Activated T-helper 17 cell treated with anti-CD3 and anti-CD28 coated beads, Interleukin-2, amount 50 U/mL, for 72 hours (primary cell): ENCODE measurements around the gene ZCWPW1. TPM values are rescaled to one million over a fixed set of nuclear protein-coding genes. Genes with fewer than 3 reads are reported as not detected.
"Not testable (repeated sequence)": the region's sequence is repeated elsewhere in the genome, so short reads cannot be mapped to it uniquely, and the experiment has no call there.

ENCODE experiments used
- ATAC-seq: fragments of 150-1000 bp; cut with Tn5 transposase; replicated peaks from 2 replicates; pipeline ENCODE4 v1.10.0; 2021; ENCODE audit warnings: mild to moderate bottlenecking, moderate library complexity
- H3K27ac Mint-ChIP-seq: one replicate; pipeline ENCODE4 v1.8.0; 2022; ENCODE audit warnings: mixed read lengths
- H3K27me3 Mint-ChIP-seq: one replicate; pipeline ENCODE4 v1.8.0; 2022; ENCODE audit warnings: mixed read lengths
- H3K36me3 Mint-ChIP-seq: one replicate; pipeline ENCODE4 v1.8.0; 2022; ENCODE audit warnings: low read depth, mild to moderate bottlenecking, mixed read lengths
- H3K4me1 Mint-ChIP-seq: one replicate; pipeline ENCODE4 v1.8.0; 2022; ENCODE audit warnings: mixed read lengths
- H3K4me3 Mint-ChIP-seq: one replicate; pipeline ENCODE4 v1.8.0; 2022; ENCODE audit warnings: mild to moderate bottlenecking, mixed read lengths
- H3K9me3 Mint-ChIP-seq: one replicate; pipeline ENCODE4 v1.8.0; 2022; ENCODE audit warnings: mixed read lengths
- total RNA-seq, 2 donors: library from RNA; stranded (reverse); gene quantifications; one replicate each; pipeline ENCODE4 v1.2.3, GENCODE V29; 2022

The ZCWPW1 gene
- total RNA-seq, 2 donors from 2014 or later = 3.1 to 3.8 TPM

- no peak overlapping the region for H3K4me3 Mint-ChIP-seq
- peaks cover 16% of the 10 kb centered on the region for H3K27me3 Mint-ChIP-seq
- no peak overlapping the region for H3K27ac Mint-ChIP-seq
- no peaks in the 10 kb centered on the region for H3K36me3 Mint-ChIP-seq
- peaks cover 6% of the 10 kb centered on the region for H3K4me1 Mint-ChIP-seq
- no peaks in the 10 kb centered on the region for H3K9me3 Mint-ChIP-seq
- ATAC-seq = no peak
These were observed 38.9 kb downstream of the ZCWPW1 start for GRCh38 chr7:100389437-100390088.

- Mint-ChIP-seq H3K4me1 (no peaks in the 10 kb centered on the region), H3K9me3 (no peaks in the 10 kb centered on the region), H3K27ac (no peak overlapping the region), H3K4me3 (no peak overlapping the region), H3K36me3 (no peaks in the 10 kb centered on the region), H3K27me3 (peaks cover 19% of the 10 kb centered on the region)
- ATAC-seq = no peak
These were observed 40.8 kb downstream of the ZCWPW1 start for GRCh38 chr7:100387695-100388094.

DNA sequence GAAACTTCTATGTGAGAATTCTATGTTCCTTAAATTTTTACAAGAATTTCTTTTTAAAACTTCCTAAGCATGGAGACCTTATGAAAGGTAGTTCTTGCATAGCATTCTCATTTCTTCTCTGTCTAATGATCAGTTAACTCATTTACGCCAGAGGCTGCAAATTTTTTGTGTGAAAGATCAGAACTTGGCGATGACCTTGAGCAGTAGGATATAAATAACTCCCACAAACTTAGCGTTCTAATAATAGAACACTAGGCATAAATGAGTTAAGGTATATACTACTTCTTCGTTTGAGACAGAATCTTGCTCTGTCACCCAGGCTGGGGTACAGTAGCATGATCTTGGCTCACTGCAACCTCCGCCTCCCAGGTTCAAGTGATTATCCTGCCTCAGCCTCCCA is 41.6 kb downstream of the ZCWPW1 start:
- no peak overlapping the region for H3K27ac Mint-ChIP-seq
- H3K4me1 Mint-ChIP-seq = no peaks in the 10 kb centered on the region
- no peaks in the 10 kb centered on the region for H3K36me3 Mint-ChIP-seq
- no peak overlapping the region for H3K4me3 Mint-ChIP-seq
- no peaks in the 10 kb centered on the region for H3K9me3 Mint-ChIP-seq
- peaks cover 19% of the 10 kb centered on the region for H3K27me3 Mint-ChIP-seq
- ATAC-seq = no peak

DNA sequence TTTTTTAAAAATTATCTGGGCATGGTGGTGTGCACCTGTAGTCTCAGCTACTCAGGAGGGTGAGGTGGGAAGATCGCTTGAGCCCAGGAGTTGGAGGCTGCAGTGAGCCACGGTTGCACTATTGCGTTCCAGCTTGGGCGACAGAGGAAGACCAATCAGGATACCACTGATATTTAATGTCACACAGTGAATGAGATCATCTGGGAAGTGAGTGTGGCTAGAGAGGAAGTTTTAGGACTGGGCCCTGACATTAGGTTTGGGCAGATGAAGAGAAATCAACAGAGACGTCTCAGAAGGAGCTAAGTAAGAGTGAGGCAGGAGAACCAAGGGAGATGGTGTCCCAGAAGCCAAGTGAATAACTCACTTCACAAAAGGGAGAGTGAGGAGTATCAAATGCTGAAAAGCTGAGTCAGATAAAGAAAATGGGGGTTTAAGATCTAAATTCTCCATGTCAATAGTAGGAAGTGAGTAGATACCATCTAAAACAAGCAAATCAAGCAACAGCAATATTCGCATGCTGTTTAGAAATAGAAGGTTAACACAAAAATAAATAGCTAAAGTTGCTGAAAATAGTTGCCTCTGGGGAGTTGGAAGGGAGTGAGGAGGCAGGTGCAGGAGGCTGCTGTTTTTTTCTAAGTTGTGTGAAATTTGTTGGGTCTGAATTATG is 43.7 kb downstream of the ZCWPW1 start:
- no peaks in the 10 kb centered on the region for H3K36me3 Mint-ChIP-seq
- no peak overlapping the region for H3K27ac Mint-ChIP-seq
- H3K4me3 Mint-ChIP-seq = no peak overlapping the region
- H3K4me1 Mint-ChIP-seq = no peaks in the 10 kb centered on the region
- ATAC-seq = no peak
- peaks cover 12% of the 10 kb centered on the region for H3K27me3 Mint-ChIP-seq
- H3K9me3 Mint-ChIP-seq = no peaks in the 10 kb centered on the region

DNA sequence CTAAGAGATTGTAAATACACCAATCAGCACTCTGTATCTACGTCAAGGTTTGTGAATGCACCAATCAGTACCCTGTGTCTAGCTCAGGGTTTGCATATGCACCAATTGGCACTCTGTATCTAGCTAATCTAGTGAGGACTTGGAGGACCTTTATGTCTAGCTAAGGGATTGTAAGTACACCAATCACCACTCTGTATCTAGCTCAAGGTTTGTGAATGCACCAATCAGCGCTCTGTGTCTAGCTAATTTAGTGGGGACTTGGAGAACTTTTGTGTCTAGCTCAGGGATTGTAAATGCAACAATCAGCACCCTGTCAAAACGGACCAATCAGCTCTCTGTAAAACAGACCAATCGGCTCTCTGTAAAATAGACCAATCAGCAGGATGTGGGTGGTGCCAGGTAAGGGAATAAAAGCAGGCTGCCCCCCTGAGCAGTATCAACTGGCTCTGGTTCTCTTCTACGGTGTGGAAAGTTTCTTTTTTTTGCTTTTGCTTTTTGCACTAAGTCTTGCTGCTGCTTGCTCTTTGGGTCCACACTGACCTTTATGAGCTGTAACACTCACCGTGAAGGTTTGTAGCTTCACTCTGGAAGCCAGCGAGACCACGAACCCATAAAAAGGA is 46.2 kb downstream of the ZCWPW1 start:
- H3K27me3 Mint-ChIP-seq, H3K4me3 Mint-ChIP-seq, H3K4me1 Mint-ChIP-seq, H3K27ac Mint-ChIP-seq, H3K36me3 Mint-ChIP-seq, ATAC-seq, H3K9me3 Mint-ChIP-seq: not testable (repeated sequence)

DNA sequence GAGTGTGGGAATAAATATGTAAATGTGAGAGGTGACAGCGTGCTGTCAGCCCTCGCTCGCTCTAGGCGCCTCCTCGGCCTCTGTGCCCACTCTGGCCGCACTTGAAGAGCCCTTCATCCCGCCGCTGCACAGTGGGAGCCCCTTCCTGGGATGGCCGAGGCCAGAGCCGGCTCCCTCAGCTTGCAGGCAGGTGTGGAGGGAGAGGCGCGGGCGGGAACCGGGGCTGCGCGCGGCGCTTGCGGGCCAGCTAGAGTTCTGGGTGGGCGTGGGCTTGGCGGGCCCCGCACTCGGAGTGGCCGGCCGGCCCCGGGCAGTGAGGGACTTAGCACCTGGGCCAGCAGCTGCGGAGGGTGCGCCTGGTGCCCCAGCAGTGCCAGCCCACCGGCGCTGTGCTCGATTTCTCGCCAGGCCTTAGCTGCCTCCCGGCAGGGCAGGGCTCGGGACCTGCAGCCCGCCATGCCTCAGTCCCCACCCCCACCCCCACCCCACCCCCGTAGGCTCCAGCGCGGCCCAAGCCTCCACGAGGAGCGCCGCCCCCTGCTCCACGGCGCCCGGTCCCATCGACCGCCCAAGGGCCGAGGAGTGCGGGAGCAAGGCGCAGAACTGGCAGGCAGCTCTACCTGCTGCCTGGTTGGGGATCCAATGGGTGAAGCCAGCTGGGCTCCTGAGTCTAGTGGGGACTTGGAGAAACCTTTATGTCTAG is 46.8 kb downstream of the ZCWPW1 start:
- not testable (repeated sequence) for H3K27ac Mint-ChIP-seq, H3K4me3 Mint-ChIP-seq

DNA sequence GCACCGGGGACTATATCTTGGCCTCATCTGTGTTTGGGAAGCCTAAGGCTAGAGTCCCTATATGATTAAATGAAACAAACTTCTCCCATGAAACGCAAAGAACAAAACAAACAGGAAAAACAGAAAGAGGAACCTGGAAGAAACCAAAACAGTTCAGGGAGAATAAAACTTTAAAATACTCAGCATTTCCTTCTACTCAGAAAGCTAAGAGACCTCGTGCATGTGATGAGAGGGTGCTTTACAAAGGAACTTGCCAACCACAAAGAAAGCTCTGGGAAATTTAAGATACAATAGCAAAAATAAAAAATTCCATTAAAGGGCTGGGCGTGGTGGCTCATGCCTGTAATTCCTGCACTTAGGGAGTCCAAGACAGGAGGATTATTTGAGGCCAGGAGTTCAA is 48.3 kb downstream of the ZCWPW1 start:
- peaks cover 8% of the 10 kb centered on the region for H3K27me3 Mint-ChIP-seq
- H3K36me3 Mint-ChIP-seq = no peaks in the 10 kb centered on the region
- no peaks in the 10 kb centered on the region for H3K4me1 Mint-ChIP-seq
- H3K4me3 Mint-ChIP-seq = no peak overlapping the region
- no peaks in the 10 kb centered on the region for H3K9me3 Mint-ChIP-seq
- ATAC-seq = no peak
- H3K27ac Mint-ChIP-seq = no peak overlapping the region

More for the DNA sequence above, 46.8 kb downstream of the ZCWPW1 start:
- H3K27me3 Mint-ChIP-seq, H3K9me3 Mint-ChIP-seq, H3K4me1 Mint-ChIP-seq, ATAC-seq, H3K36me3 Mint-ChIP-seq: not testable (repeated sequence)

DNA sequence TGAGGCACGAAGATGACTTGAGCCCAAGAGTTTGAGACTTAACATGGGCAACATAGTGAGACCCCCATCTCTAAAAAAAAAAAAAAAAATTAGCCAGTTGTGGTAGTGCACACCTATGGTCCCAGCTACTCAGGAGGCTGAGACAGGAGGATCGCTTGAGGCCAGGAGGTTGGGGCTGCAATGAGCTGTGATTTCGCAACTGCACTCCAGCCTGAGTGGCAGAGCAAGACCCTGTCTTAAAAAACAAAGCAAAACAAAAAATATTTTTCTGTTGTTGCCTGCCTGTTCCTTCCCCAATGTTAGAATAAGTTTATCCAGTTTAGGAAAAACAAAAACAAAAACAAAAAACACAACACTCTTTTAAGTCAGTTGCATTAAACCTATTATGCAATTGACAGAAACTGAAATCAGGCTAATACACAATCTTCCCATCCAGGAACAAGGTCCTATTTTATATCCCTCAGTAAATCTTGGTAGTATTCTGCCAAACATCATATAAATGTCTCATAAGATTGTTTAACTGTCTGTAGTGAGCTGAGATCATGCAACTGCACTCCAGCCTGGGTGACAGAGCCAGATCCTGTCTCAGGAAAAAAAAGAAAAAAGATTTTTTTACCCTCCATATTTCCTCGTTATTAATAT is 50.3 kb downstream of the ZCWPW1 start:
- H3K9me3 Mint-ChIP-seq = no peaks in the 10 kb centered on the region
- no peaks in the 10 kb centered on the region for H3K36me3 Mint-ChIP-seq
- no peak for ATAC-seq
- H3K4me3 Mint-ChIP-seq = no peak overlapping the region
- no peaks in the 10 kb centered on the region for H3K4me1 Mint-ChIP-seq
- H3K27ac Mint-ChIP-seq = no peak overlapping the region
- H3K27me3 Mint-ChIP-seq = peaks cover 2% of the 10 kb centered on the region

DNA sequence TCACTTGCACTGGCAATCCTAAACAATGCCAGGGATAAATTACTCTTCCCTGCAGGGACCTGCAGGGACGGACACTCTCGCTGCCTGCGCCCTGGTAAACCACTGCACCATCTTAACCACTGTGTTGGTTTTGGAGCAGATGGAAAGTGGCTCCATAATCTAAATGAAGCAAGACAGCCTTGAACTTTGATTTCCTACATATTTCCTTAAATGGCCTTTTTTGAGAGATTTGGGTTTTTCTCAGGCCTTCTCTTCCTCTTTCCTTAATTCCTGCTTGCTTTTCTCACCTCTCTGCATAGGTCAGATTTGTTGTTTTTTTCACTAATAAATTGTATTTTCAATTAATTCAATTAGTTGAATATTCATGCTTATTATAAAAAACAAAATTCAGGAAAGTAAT is 52.4 kb downstream of the ZCWPW1 start:
- Mint-ChIP-seq H3K27ac (no peak overlapping the region), H3K27me3 (no peaks in the 10 kb centered on the region), H3K4me1 (no peaks in the 10 kb centered on the region), H3K9me3 (no peaks in the 10 kb centered on the region), H3K36me3 (no peaks in the 10 kb centered on the region), H3K4me3 (no peak overlapping the region)
- no peak for ATAC-seq

- Mint-ChIP-seq H3K4me1 (no peaks in the 10 kb centered on the region), H3K27ac (peak overlapping the region; percentile 11), H3K4me3 (no peak overlapping the region), H3K9me3 (no peaks in the 10 kb centered on the region), H3K27me3 (no peaks in the 10 kb centered on the region), H3K36me3 (no peaks in the 10 kb centered on the region)
- ATAC-seq = no peak
These were observed 53.9 kb downstream of the ZCWPW1 start for GRCh38 chr7:100374601-100375000.

- not testable (repeated sequence) for H3K4me3 Mint-ChIP-seq, H3K4me1 Mint-ChIP-seq, H3K36me3 Mint-ChIP-seq, H3K27me3 Mint-ChIP-seq, H3K9me3 Mint-ChIP-seq, ATAC-seq
- H3K27ac Mint-ChIP-seq = peak overlapping the region; percentile 11
These were observed 54.5 kb downstream of the ZCWPW1 start for GRCh38 chr7:100373870-100374598.

DNA sequence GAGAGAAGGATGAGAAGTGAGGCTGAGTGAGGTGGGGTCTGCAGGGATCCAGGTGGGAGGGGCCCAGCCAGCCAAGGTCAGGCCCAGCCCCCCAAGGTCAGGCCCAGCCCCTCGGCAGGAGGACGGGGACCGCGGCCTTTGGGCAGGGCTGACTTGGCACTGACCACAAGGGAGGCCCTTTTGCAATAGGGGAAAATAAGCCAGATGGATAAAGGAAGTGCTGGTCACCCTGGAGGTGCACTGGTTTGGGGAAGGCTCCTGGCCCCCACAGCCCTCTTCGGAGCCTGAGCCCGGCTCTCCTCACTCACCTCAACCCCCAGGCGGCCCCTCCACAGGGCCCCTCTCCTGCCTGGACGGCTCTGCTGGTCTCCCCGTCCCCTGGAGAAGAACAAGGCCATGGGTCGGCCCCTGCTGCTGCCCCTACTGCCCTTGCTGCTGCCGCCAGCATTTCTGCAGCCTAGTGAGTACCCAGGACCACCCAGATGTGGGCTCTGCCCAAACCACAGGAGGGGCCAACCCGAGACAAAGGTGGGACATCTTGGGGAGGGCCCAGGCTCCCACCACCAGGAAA is 55.2 kb downstream of the ZCWPW1 start, which contains the start of gene PILRA:
PILRA (plus strand) TSS at position 227 of the 571 bp plus-strand sequence; CDS start at position 397, 170 bp downstream.
- H3K27me3 Mint-ChIP-seq = no peaks in the 10 kb centered on the region
- no peak for ATAC-seq
- peak within 1 kb of the TSS; percentile 11 for H3K27ac Mint-ChIP-seq
- no peaks in the 10 kb centered on the region for H3K9me3 Mint-ChIP-seq
- H3K4me3 Mint-ChIP-seq = no peak within 1 kb of the TSS
- H3K4me1 Mint-ChIP-seq = no peaks in the 10 kb centered on the region
- no peaks in the 10 kb centered on the region for H3K36me3 Mint-ChIP-seq

DNA sequence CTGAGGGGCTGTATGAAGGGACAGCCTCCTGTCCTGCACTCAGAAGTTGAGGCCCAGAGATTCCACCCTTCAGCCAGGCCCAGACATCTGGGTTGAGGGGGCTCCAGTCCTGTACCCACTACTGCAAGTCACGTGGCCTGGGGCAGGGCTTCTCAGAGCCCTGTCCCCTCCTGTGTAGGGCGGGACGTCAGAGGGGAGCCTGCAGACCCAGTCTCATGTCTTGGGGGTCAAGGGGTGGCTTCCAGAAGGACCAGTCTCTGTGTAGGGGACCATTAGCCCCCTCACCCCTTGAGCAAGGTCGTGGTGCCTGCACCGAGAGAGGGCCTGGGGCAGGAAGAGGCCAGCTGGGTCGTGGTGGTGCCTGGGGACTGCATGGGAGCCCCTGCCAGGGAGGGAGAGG is 55.8 kb downstream of the ZCWPW1 start:
- no peaks in the 10 kb centered on the region for H3K9me3 Mint-ChIP-seq
- no peak overlapping the region for H3K27ac Mint-ChIP-seq
- peaks cover 3% of the 10 kb centered on the region for H3K36me3 Mint-ChIP-seq
- H3K4me1 Mint-ChIP-seq = no peaks in the 10 kb centered on the region
- ATAC-seq = no peak
- no peaks in the 10 kb centered on the region for H3K27me3 Mint-ChIP-seq
- H3K4me3 Mint-ChIP-seq = no peak overlapping the region
